A549 (cell line): Measurements from ENCODE around the gene SCARB1.

Experiments
- CHD2 ChIP-seq: fragments of 150-350 bp; IDR thresholded peaks from 2 replicates; pipeline ENCODE4 v1.6.1; 2014; ENCODE audit warnings: low read length; ENCODE audit not compliant: partially characterized antibody
- EP300 ChIP-seq, 2 experiments: fragments of >200 bp; sonication (Bioruptor Twin); formaldehyde crosslinking; IDR thresholded peaks; 2 replicates in 1 of 2; 3 replicates in 1 of 2; pipeline ENCODE4 v1.6.1; 2016 to 2017
- HDAC2 ChIP-seq: fragments of 200-600 bp; sonication (generic); IDR thresholded peaks from 2 replicates; pipeline ENCODE4 v1.6.1; 2016
- POLR2A ChIP-seq: IDR thresholded peaks from 2 replicates; pipeline ENCODE4 v1.6.1; 2012; ENCODE audit warnings: mild to moderate bottlenecking, low read length
- RAD21 ChIP-seq, 2 experiments: fragments of >200 bp in 1 of 2; sonication (Bioruptor Twin) in 1 of 2; formaldehyde crosslinking in 1 of 2; IDR thresholded peaks in 1 of 2; conservative IDR thresholded peaks in 1 of 2; 2 replicates in 1 of 2; 3 replicates in 1 of 2; pipeline ENCODE4 v1.6.1; 2012 to 2018; ENCODE audit warnings: inconsistent platforms in 1 of 2
- RFX5 ChIP-seq: fragments of 450-650 bp; IDR thresholded peaks from 2 replicates; pipeline ENCODE4 v1.7.1; 2014; ENCODE audit warnings: antibody characterized with exemption, mild to moderate bottlenecking, moderate library complexity
- TF ChIP-seq, protein P1 (sequence below): fragments of >200 bp; sonication (Bioruptor Twin); formaldehyde crosslinking; IDR thresholded peaks from 3 replicates; pipeline ENCODE4 v1.5.1; 2016
- TF ChIP-seq, protein P2 (sequence below): fragments of 450-650 bp; IDR thresholded peaks from 2 replicates; pipeline ENCODE4 v1.6.1; 2014; ENCODE audit warnings: antibody characterized with exemption

DNA sequence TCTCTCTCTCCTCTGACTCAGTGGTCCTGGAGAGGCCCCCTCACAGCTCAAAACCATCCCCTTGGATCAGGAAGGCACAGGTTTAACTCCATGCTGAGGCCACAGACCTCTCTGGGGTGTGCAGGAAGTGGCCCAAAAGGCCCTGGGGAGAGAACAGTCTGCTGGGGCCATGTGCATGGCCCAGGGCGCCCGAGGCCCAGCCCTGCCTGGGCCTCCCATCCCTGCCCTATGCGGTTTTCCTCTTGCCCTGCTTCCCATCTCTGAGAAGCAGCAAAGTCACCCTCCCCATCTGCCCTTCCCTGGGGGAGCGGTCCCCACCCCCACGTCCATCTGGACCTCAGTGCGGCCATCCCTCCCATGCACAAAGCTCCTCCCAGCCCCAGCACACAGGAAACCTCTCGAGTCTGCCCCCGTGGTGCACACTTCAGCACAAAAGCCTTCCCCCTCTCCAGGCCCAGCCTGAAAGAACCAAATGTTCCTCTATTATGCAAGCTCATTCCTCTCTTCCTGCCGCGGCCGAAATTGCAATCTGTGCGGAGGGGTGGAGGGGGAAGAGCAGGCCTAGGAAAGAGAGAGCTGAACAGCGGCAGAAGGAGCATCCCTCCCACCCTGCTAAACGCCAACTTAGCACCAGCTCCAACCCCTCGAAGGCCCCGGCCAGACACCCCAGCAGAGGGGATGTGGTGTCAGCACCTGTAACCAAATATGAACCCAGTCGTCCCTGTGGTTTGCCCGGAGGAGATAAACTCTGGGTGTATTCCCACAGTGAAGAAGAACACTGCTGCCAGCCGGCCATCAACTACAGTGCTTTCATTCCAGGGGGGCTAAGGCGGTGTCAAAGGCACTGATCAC lies 108.5 kb downstream of the SCARB1 start:
- no peak for TF ChIP-seq HDAC2
- TF ChIP-seq RAD21 (conservative IDR thresholded peaks at IDR 0.05 in 1 of 2, IDR thresholded peaks at IDR 0.05 in 1 of 2) = no peak
- TF ChIP-seq RFX5 = no peak
- TF ChIP-seq POLR2A = no peak; the same call in 1 of the 2 replicates
- no peak for TF ChIP-seq CHD2
- TF ChIP-seq, protein P1, sequence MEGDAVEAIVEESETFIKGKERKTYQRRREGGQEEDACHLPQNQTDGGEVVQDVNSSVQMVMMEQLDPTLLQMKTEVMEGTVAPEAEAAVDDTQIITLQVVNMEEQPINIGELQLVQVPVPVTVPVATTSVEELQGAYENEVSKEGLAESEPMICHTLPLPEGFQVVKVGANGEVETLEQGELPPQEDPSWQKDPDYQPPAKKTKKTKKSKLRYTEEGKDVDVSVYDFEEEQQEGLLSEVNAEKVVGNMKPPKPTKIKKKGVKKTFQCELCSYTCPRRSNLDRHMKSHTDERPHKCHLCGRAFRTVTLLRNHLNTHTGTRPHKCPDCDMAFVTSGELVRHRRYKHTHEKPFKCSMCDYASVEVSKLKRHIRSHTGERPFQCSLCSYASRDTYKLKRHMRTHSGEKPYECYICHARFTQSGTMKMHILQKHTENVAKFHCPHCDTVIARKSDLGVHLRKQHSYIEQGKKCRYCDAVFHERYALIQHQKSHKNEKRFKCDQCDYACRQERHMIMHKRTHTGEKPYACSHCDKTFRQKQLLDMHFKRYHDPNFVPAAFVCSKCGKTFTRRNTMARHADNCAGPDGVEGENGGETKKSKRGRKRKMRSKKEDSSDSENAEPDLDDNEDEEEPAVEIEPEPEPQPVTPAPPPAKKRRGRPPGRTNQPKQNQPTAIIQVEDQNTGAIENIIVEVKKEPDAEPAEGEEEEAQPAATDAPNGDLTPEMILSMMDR = no peak
- TF ChIP-seq, protein P2, sequence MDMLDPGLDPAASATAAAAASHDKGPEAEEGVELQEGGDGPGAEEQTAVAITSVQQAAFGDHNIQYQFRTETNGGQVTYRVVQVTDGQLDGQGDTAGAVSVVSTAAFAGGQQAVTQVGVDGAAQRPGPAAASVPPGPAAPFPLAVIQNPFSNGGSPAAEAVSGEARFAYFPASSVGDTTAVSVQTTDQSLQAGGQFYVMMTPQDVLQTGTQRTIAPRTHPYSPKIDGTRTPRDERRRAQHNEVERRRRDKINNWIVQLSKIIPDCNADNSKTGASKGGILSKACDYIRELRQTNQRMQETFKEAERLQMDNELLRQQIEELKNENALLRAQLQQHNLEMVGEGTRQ = no peak
- TF ChIP-seq EP300 (IDR thresholded peaks at IDR 0.05) = no peak
